HEK293 (cell line): ENCODE data around the gene ALDH7A1.

Source experiments
- CTCF ChIP-seq: fragments of 450-650 bp; formaldehyde crosslinking; IDR thresholded peaks from 2 replicates; pipeline ENCODE4 v1.5.1; 2016; ENCODE audit warnings: missing biosample characterization, missing genetic modification characterization
- ZBTB6 ChIP-seq: fragments of 450-650 bp; formaldehyde crosslinking; IDR thresholded peaks from 2 replicates; pipeline ENCODE4 v1.5.1; 2017; ENCODE audit warnings: missing biosample characterization, missing genetic modification characterization
- ZNF571 ChIP-seq: fragments of 450-650 bp; formaldehyde crosslinking; IDR thresholded peaks from 2 replicates; pipeline ENCODE4 v1.5.0; 2017; ENCODE audit warnings: missing biosample characterization, missing genetic modification characterization
- ZNF658 ChIP-seq: fragments of 450-650 bp; formaldehyde crosslinking; IDR thresholded peaks from 2 replicates; pipeline ENCODE4; 2016; ENCODE audit warnings: missing biosample characterization, missing genetic modification characterization

DNA sequence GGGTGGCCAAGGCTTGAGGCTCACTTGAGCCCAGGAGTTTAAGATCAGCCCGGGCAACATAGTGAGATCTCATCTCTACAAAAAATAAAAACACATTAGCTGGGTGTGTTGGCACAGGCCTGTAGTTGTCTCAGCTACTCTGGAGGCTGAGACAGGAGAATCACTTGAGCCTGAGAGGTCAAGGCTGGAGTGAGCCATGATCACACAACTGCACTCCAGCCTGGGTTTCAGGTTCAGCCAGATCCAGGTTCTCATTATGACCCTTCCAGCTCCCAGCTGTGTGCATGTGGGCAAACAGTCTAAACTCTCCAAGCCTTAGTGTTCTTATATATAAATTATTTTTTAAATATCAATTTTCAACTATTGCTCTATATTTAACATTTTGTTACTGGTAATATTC lies 67.9 kb downstream of the ALDH7A1 start:
- TF ChIP-seq ZBTB6 (tag by site-specific recombination) (no peak), ZNF658 (no peak), ZNF571 (tag by site-specific recombination) (no peak), CTCF (tag by site-specific recombination) (no peak)
